C4-2B (cell line): ENCODE results near the gene TSPAN15.

Source experiments
- H3K27ac ChIP-seq: fragments of 450-650 bp; 2 replicates; pipeline ENCODE4 v1.5.1; 2017
- ZFX ChIP-seq: fragments of 450-650 bp; IDR thresholded peaks from 2 replicates; pipeline ENCODE4 v1.6.1; 2017
- TF ChIP-seq, protein P1 (sequence below): fragments of 450-650 bp; conservative IDR thresholded peaks from 2 replicates; pipeline ENCODE4 v1.5.1; 2017; ENCODE audit warnings: mild to moderate bottlenecking

Gene TSPAN15

DNA sequence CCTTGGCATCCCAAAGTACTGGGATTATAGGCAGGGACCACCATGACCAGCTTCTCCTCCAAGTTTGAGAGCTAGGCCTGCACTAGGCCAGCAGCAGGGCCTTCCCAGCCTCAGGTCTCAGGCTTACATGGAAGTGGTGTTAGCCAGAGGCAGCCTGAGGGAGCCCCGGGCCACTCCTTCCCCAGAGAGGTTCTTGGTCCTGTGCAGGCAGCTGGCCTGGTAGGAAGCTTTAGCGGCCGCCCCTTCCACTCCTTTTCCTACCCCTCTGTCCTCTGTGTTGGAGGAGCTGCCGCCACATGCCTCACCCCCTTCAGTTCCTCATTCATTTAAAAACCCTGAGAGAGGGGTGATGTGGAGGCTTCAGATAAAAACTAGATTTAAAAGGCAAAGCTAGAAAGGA is 40.3 kb downstream of the TSPAN15 start:
- no peak for TF ChIP-seq ZFX
- TF ChIP-seq, protein P1, sequence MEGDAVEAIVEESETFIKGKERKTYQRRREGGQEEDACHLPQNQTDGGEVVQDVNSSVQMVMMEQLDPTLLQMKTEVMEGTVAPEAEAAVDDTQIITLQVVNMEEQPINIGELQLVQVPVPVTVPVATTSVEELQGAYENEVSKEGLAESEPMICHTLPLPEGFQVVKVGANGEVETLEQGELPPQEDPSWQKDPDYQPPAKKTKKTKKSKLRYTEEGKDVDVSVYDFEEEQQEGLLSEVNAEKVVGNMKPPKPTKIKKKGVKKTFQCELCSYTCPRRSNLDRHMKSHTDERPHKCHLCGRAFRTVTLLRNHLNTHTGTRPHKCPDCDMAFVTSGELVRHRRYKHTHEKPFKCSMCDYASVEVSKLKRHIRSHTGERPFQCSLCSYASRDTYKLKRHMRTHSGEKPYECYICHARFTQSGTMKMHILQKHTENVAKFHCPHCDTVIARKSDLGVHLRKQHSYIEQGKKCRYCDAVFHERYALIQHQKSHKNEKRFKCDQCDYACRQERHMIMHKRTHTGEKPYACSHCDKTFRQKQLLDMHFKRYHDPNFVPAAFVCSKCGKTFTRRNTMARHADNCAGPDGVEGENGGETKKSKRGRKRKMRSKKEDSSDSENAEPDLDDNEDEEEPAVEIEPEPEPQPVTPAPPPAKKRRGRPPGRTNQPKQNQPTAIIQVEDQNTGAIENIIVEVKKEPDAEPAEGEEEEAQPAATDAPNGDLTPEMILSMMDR: no peak
- H3K27ac ChIP-seq: no peak overlapping the region

DNA sequence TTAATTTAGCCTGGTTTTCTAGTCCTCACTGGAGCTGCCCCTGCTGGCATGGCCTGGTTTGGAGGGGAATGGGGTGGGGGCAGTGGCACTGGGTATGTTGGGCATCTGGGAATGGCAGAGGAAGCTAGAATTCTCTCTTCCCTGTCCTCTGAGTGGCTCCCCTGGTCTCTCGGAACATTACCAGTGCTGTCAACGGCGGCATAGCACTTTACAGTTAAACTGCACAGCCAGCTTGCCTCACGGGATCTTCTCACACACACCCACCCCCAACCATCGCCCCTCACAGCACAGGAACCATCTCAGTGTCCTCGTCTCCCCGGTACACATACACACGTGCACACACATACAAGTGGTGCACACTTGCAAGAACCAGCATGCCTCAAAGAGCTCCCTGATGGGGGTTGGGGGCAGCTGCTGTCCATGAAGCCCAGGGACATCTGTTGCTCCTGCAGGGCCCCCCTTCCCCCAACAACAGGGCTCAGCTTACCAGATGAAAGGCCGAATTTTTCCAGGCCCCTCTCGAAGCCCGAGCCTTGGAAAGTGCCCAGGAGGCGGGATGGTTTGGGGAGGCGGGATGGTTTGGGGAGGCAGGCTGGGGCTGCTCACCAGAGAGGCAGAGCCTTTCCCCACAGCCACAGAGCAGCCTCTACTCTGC is 41.0 kb downstream of the TSPAN15 start:
- TF ChIP-seq, protein P1: no peak
- no peak for TF ChIP-seq ZFX
- no peak overlapping the region for H3K27ac ChIP-seq

DNA sequence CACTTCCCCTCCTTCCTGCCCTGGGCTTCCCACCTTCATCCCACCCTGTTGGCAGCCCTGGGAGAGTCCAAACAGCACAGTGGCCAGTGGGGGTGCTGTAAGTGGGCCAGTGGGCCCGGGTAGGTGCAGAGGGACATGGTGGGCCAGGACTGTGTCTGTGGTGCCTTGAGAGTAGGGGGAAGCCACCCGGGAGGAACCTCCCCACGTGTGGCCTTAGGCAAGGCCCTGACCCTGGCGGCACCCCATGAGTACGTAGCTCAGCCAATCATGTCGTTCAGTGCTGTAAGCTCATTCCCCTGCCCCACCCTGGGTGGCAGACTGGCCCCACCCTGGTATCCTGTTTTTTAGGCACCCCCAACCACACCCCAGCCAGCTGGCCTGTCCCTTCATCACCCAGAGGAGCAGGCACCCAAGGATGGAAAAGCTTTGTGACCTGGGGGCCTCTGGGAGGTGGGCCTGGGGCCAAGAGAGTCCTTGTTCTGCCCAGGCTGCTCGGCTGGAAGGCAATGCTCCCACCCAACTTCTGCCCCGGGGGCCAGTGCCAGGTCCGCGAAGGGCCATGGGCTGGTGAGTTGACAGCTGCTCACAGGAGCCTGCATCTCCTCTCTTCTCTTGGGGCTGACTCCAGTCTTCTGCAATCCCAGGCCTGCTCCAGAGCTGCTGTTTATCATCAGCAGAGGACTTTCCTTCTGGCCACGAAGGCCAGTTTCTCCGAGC is 41.6 kb downstream of the TSPAN15 start:
- H3K27ac ChIP-seq: no peak overlapping the region
- TF ChIP-seq, protein P1: no peak
- no peak for TF ChIP-seq ZFX

DNA sequence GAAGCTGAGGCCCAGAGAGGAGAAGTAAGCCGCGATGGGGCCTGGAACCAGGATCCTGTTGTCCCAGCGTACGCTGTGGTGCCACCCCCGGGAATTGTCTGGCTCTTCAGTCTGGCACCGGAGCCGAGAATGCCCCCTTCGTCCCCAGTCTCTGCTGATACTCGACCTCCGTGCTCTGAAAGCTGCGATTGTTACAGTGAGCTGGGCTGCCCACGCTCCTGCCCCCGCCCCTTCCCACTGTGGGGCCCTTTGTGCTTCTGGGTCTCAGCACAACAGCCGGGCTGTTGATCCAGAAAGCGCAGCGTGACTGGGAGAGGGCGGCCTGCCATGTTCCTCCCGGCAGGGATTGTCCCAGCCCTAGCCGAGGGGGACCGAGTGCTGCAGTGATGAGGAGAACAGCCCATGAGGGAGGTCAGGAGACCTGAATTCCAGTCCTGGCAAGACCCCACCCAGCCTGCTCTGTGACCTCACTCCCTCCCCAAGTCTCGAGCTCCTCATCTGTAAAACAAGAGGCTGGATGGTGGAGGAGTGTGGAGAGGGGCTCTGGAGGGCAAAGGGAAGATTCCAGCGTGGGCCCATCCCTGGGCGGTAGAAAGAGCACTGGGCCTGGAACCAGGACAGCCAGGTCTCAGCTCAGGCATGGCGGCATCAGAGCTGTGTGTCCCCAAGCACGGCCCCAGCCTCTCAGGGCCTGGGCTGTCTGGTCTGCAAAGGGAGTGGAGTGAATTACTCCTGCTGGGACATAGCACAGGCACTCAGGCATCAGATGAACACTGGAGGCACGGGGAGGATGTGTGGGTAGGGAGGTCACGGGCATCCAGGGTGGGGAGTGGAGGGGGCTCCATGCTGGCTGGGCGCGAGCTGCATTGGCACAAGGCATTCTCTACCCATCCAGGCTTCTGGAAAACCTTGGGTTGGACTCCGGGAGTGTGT is 43.6 kb downstream of the TSPAN15 start:
- TF ChIP-seq, protein P1: no peak
- no peak for TF ChIP-seq ZFX
- H3K27ac ChIP-seq: no peak overlapping the region

DNA sequence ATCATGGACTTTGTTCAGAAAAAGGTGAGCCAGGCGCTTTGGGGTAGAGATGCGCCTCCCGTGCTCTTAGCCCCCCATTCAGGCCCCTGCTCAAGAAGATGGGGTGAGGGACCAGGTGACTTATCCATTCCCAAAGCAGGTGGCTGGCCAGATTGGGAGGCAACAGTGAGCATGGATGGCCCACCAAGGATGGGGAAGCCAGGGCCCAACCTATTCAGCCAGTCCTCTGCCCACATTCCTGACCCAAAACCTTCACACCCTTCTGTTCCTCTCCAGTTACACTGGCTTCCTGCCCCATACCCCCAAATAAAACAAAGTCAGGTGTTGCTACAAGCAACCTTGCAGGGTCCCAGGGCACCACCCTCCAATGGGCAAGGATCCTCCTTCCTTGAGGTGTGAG is 44.4 kb downstream of the TSPAN15 start:
- no peak for TF ChIP-seq ZFX
- TF ChIP-seq, protein P1: no peak
- H3K27ac ChIP-seq: no peak overlapping the region

DNA sequence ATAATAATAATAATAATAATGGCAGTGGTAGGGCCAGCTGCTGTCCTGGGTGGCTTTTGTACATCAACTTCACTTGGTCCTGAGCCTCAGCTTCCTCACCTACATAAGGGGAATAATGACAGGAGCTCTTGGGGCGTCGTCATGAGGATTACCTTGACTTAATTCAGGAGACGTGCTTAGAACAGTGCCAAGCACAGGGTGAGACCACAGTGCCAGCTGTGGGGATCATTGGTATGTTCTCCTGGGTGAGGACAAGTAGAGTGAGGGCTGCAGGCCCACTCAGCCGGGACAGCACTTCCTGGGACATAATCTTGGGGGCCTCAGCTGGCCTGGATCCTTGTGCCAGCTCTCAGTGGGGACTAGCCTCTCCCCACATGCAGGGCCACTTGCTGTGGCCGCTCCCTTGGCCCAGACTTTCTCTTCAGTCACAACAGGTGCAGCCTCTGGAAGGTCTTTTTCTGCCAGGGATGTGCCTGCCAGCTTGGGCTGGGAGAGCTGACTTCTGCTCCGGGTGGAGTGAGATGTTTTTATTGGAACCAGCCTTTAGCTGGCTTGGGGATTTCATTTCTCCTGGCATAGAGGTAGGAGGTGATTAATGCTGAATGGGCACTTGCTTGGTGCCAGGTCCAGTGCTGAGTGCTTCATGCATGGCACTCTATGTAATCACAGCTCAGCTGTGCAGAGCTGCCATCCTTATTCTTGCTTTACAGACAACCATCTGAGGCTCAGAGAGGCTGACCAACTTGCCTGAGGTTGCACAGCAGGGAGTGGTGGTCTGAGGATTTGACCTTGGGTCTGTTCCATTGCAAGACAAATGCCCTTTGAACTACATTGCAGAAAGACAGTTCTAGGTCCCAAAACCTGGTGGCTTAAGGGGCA is 45.3 kb downstream of the TSPAN15 start:
- no peak overlapping the region for H3K27ac ChIP-seq

More for the DNA sequence above, 45.3 kb downstream of the TSPAN15 start:
- TF ChIP-seq, protein P1: no peak
- no peak for TF ChIP-seq ZFX
